ENCODE data around the gene LTBR. TPM values are rescaled to one million over a fixed set of nuclear protein-coding genes. Genes with fewer than 3 reads are reported as not detected.
A peak's percentile ranks its signal among the peaks of the same experiment; 100 is the strongest.

LTBR gene
- total RNA-seq, 1 experiment from 2014 or later: 178 TPM

DNA sequence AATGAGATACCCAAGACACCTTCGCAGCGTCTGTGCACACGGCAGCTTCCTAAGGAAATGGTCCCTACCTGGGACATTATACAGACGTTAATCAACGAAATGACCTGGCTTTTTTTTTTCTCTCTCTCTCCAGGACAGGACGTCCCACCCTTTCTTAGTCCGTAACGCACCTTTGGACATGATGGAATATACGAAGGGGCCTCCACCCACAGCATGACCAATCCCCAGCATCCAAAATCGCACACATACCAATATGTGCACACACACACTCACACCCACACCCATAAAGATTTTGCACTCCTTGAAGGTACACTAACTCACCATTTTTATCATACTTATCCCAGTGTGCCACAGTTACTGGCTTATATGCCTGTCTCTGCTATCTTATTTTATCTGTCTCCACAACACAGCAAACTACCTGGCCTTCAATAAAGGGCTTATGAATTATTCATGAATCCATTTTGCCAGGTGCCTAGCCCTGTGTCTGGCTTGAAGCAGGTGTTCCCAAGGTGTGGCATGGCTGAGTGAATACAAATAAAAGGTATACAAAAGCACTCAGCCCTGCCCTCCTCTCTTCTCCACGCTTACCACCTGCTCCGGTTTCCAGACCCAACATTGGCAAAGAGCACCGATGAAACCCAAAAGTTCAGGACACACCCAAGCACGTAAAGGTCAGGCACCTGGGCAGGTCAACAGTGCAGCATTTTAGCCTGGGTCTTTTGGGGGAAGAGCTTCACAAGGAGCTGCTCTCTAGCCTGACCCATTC is 10.8 kb upstream of the LTBR start:
- DNase-seq: peak in 1 of 2 experiments; percentile 46
- H3F3A ChIP-seq (ENCODE audit: insufficient read depth, low read depth): peaks cover 70% of the 10 kb centered on the region
- H3K9me3 ChIP-seq (ENCODE audit: insufficient read depth, low read depth): no peaks in the 10 kb centered on the region
- H3K4me2 ChIP-seq: peak overlapping the region; percentile 98
- ChIA-PET CTCF (interaction anchor here (0.6 to 1.0 kb wide), 2 partner anchors 34 to 308 kb away, joined by 3 read pairs; no protein-coding TSS in a partner anchor), POLR2A (ENCODE audit: unreplicated experiment) (interaction anchor here (0.5 to 2.0 kb wide), 10 partner anchors 28 to 308 kb away, joined by 3 to 18 read pairs (median 4); partner anchors contain the start of gene CD9)
- intact Hi-C loops (cut with micrococcal nuclease; ENCODE audit: unreplicated experiment): no loop called here
- H2AFZ ChIP-seq: no peak overlapping the region
- H3K27me3 ChIP-seq (ENCODE audit: insufficient read depth, low read depth): no peaks in the 10 kb centered on the region
- TF ChIP-seq CTCF (conservative IDR thresholded peaks at IDR 0.05) (no peak), EZH2 (IDR thresholded peaks at IDR 0.05; ENCODE audit: low read depth) (no peak)
- H3K4me1 ChIP-seq (replicated peaks; ENCODE audit: insufficient read depth): peaks cover 64% of the 10 kb centered on the region
- 0 out of 2 replicates have a peak, but pooled peaks cover 4% of the 10 kb centered on the region for H3K36me3 ChIP-seq (ENCODE audit: low read depth)
- peaks cover 78% of the 10 kb centered on the region for H3K79me2 ChIP-seq (ENCODE audit: low read depth)
- no peaks in the 10 kb centered on the region for H4K20me1 ChIP-seq (ENCODE audit: insufficient read depth)
- BruUV-seq (replicated peaks): TSS peak; percentile 16
- H3K9me2 ChIP-seq (ENCODE audit: insufficient read depth): no peaks in the 10 kb centered on the region
- H3K27ac ChIP-seq: peak overlapping the region; percentile 89
- peak overlapping the region; percentile 62 for H3K4me3 ChIP-seq

- H3K4me1 ChIP-seq (replicated peaks; ENCODE audit: insufficient read depth): peaks cover 59% of the 10 kb centered on the region
- H3K79me2 ChIP-seq (ENCODE audit: low read depth): peaks cover 68% of the 10 kb centered on the region
- H2AFZ ChIP-seq: no peak overlapping the region
Observed at GRCh38 chr12:6374028-6374785, 9.8 kb upstream of the LTBR start.

More at GRCh38 chr12:6374028-6374785, 9.8 kb upstream of the LTBR start:
- intact Hi-C loops (cut with micrococcal nuclease; ENCODE audit: unreplicated experiment): loop anchor here (2.0 kb wide), 1 partner anchor 157 kb away; no protein-coding TSS in a partner anchor
- Histone ChIP-seq H3K4me2 (peak overlapping the region; percentile 98), H3K9me2 (ENCODE audit: insufficient read depth) (no peaks in the 10 kb centered on the region), H3K9me3 (ENCODE audit: insufficient read depth, low read depth) (no peaks in the 10 kb centered on the region), H3K27me3 (ENCODE audit: insufficient read depth, low read depth) (no peaks in the 10 kb centered on the region), H3K36me3 (ENCODE audit: low read depth) (0 out of 2 replicates have a peak, but pooled peaks cover 3% of the 10 kb centered on the region), H3F3A (ENCODE audit: insufficient read depth, low read depth) (peaks cover 72% of the 10 kb centered on the region), H3K4me3 (peak overlapping the region; percentile 62), H3K27ac (peak overlapping the region; percentile 89), H4K20me1 (ENCODE audit: insufficient read depth) (no peaks in the 10 kb centered on the region)
- TSS peak; percentile 0 for BruUV-seq (replicated peaks)
- no peak for DNase-seq
- POLR2A ChIA-PET (ENCODE audit: unreplicated experiment): interaction anchor here (0.6 to 2.0 kb wide), 9 partner anchors 10 to 517 kb away, joined by 3 to 13 read pairs (median 4); partner anchors contain the start of genes CD9, GAPDH and LTBR
- TF ChIP-seq EZH2 (IDR thresholded peaks at IDR 0.05; ENCODE audit: low read depth) (no peak), CTCF (conservative IDR thresholded peaks at IDR 0.05) (no peak)
- CTCF ChIA-PET: interaction anchor here (0.6 to 1.1 kb wide), 2 partner anchors 9 to 280 kb away, joined by 3 to 4 read pairs; partner anchors contain the start of gene LTBR
